Measurements from ENCODE around the gene TUBGCP2. TPM values are rescaled to one million over a fixed set of nuclear protein-coding genes. Genes with fewer than 3 reads are reported as not detected.

Gene TUBGCP2
- total and polyA plus RNA-seq, 11 donors = 33.5 to 49.5 (median 38.2) TPM

DNA sequence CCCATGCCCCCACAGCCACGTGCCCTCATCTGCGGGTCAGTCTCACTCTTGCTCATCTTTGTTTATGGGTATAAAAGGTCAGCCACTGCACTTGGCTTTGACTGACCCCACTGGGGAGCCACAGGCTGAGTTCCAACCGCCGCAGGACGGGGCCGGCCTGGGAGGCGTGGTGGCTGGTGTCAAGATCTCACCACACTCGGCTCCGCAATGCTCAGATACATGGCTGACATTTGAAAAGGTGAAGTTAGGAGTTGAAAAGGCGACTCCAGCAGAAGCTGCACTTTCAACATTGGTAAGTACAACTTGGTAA is 14.9 kb downstream of the TUBGCP2 start:
- Histone ChIP-seq H3K27ac (peak overlapping the region in 1 of 12 donors; percentile 83), H3K36me3 (peaks cover 0 to 88% (median 87%) of the 10 kb centered on the region in 9 donors), H3K4me1 (peaks cover 0 to 23% (median 0%) of the 10 kb centered on the region in 12 donors), H3K4me3 (no peak overlapping the region), H3K9me3 (no peaks in the 10 kb centered on the region), H3K27me3 (no peaks in the 10 kb centered on the region)
- DNase-seq = no peak
- intact Hi-C loops (cut with DNase I) = no loop called here
- TF ChIP-seq, protein P1, sequence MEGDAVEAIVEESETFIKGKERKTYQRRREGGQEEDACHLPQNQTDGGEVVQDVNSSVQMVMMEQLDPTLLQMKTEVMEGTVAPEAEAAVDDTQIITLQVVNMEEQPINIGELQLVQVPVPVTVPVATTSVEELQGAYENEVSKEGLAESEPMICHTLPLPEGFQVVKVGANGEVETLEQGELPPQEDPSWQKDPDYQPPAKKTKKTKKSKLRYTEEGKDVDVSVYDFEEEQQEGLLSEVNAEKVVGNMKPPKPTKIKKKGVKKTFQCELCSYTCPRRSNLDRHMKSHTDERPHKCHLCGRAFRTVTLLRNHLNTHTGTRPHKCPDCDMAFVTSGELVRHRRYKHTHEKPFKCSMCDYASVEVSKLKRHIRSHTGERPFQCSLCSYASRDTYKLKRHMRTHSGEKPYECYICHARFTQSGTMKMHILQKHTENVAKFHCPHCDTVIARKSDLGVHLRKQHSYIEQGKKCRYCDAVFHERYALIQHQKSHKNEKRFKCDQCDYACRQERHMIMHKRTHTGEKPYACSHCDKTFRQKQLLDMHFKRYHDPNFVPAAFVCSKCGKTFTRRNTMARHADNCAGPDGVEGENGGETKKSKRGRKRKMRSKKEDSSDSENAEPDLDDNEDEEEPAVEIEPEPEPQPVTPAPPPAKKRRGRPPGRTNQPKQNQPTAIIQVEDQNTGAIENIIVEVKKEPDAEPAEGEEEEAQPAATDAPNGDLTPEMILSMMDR (IDR thresholded peaks at IDR 0.05) = no peak
- no peak for TF ChIP-seq POLR2A (IDR thresholded peaks at IDR 0.05)
- ATAC-seq = no peak
- WGBS, 4 donors = 91 to 95% (median 94%) methylated on average over 6 to 10 of the region's 10 CpGs

DNA sequence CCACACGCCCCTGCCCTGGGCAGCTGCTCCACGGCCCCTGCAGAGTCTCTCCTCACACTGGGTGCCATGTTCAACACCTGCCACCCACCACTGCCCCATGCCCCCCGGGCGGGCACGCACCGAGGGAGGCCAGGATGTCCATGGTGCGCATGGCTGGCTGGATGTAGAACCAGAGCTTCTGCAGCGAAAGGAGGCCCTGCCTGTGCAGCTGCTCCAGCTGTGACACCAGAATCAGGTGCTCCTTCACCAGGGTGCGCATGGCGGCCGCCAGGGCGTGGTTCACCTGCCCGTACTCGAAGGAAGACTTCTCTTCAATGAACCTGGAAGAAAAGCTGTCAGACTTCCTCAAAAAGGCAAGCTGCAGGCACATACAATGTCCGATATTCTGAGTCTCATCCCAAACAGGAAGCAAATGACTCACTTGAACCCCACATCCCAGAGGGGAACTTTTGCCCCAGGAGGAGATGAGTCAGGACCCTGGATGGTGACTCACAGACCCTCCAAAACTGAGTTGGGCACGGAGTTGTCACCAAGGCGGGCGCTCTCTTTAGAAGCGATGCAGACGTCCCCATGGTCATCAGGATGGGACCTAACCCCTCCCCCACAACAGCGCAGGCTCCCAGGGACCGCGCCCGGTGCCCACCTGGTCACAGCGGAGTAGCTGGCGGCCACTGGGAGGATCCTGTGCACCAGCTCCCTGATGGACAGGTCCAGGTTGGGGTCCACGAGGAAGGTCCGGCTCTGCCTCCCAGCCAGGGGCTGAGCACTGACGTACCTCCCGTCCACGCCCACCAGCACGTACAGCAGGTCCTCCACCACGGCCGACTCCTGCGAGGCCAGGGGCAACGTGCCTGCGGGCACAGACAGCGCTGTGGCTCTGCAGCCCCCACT is 15.5 kb downstream of the TUBGCP2 start:
- DNase-seq (peak in 1 of 5 donors; percentile 58), ATAC-seq (peak in 3 of 4 donors; percentile 7 to 27 (median 16))
- Histone ChIP-seq H3K27me3 (no peaks in the 10 kb centered on the region), H3K36me3 (peaks cover 0 to 88% (median 87%) of the 10 kb centered on the region in 9 donors), H3K9me3 (no peaks in the 10 kb centered on the region), H3K4me1 (peaks cover 0 to 23% (median 0%) of the 10 kb centered on the region in 12 donors), H3K27ac (peak overlapping the region in 1 of 12 donors; percentile 83), H3K4me3 (no peak overlapping the region)
- intact Hi-C loops (cut with DNase I) = no loop called here
- 92 to 96% (median 93%) methylated on average over 30 to 38 of the region's 38 CpGs for WGBS, 4 donors
- TF ChIP-seq POLR2A (IDR thresholded peaks at IDR 0.05) = no peak
- TF ChIP-seq, protein P1 (IDR thresholded peaks at IDR 0.05) = no peak

DNA sequence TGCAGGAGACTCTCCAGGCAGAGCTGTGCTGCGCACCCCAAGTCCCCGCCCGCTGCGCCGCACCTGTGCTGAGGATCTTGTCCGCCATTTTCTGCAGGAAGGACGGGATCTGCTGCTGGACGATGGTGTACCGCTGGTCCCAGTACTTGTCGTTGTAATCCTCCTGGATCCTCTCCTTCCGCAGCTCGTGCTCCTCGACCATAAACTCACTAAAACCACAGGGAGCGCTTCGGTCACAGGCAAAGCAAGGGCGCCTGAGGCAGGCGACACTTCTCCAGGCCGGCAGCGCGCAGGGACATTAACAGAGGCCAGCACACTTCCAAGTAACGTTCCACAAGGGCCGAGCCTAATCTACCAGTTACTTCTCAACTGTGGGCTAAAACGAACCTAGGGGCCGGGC is 18.9 kb downstream of the TUBGCP2 start:
- TF ChIP-seq, protein P1 (IDR thresholded peaks at IDR 0.05) = no peak
- no peak for TF ChIP-seq POLR2A (IDR thresholded peaks at IDR 0.05)
- ATAC-seq (no peak), DNase-seq (no peak)
- no peaks in the 10 kb centered on the region for H3K27me3 ChIP-seq
- peaks cover under 1 to 88% (median 86%) of the 10 kb centered on the region in 9 donors for H3K36me3 ChIP-seq
- no peak overlapping the region for H3K27ac ChIP-seq
- H3K9me3 ChIP-seq = no peaks in the 10 kb centered on the region
- peaks cover 0 to 20% (median 0%) of the 10 kb centered on the region in 12 donors for H3K4me1 ChIP-seq
- intact Hi-C loops (cut with DNase I) = no loop called here
- 93 to 95% (median 94%) methylated on average over 24 of the region's 24 CpGs for WGBS, 4 donors
- H3K4me3 ChIP-seq = no peak overlapping the region

DNA sequence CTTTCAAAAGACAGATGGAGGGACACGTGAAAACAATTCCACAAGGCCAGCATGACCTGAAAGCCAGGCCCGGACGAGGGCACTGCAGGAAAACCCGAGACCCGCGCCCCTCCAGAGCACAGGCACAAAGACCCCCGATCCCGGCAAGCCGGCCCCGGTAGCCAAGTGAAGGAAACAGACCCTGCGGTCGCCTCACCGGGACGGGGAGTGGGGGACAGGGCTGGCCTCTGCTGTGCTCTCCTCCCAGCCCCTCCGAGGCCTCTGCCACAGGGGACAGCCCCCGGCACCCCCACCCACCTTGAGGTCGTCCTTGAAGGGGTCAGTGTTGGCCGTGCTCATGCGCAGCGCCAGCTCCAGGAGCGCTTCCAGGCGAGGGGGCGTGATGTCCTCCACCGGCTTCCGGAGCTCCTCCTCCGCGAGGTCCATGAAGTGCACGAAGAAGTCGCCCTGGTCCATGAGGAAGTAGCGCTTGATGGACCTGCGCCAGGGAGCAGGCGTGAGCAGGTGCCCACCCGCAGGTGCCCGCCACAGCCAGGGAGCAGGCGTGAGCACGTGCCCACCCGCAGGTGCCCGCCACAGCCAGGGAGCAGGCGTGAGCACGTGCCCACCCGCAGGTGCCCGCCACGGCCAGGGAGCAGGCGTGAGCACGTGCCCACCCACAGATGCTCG is 20.7 kb downstream of the TUBGCP2 start:
- Histone ChIP-seq H3K27me3 (no peaks in the 10 kb centered on the region), H3K9me3 (no peaks in the 10 kb centered on the region), H3K27ac (no peak overlapping the region), H3K4me1 (peaks cover 0 to 6% (median 0%) of the 10 kb centered on the region in 12 donors), H3K36me3 (peaks cover 6 to 88% (median 86%) of the 10 kb centered on the region in 9 donors), H3K4me3 (no peak overlapping the region)
- ATAC-seq = peak in 2 of 4 donors; percentile 29 to 39
- no peak for DNase-seq
- TF ChIP-seq, protein P1 (IDR thresholded peaks at IDR 0.05) = no peak
- TF ChIP-seq POLR2A (IDR thresholded peaks at IDR 0.05) = no peak
- WGBS, 4 donors = 93 to 94% (median 94%) methylated on average over 26 to 46 of the region's 46 CpGs
- intact Hi-C loops (cut with DNase I) = no loop called here

All from heart left ventricle (tissue), 16 donors.